K562 (cell line): ENCODE data around the gene ZDHHC24. TPM values are rescaled to one million over a fixed set of nuclear protein-coding genes. Genes with fewer than 3 reads are reported as not detected.

ENCODE experiments used
- BRD4 ChIP-seq: fragments of 200-600 bp; sonication (generic); IDR thresholded peaks from 2 replicates; pipeline ENCODE4 v1.6.1; 2017; ENCODE audit warnings: inconsistent platforms
- CHD7 ChIP-seq: fragments of 200-600 bp; sonication (generic); IDR thresholded peaks from one replicate; pipeline ENCODE4 v1.6.1; 2012; ENCODE audit warnings: mild to moderate bottlenecking, low read depth, low read length, inconsistent platforms
- HES1 ChIP-seq: fragments of 450-650 bp; IDR thresholded peaks from 2 replicates; pipeline ENCODE4 v1.6.1; 2016; ENCODE audit warnings: low read depth, mild to moderate bottlenecking, moderate library complexity
- SP2 ChIP-seq: IDR thresholded peaks from 2 replicates; pipeline ENCODE4 v1.6.1; 2011; ENCODE audit warnings: mild to moderate bottlenecking, low read depth, low read length, moderate library complexity; ENCODE audit not compliant: poor library complexity, severe bottlenecking; ENCODE audit errors: extremely low read depth
- ZNF133 ChIP-seq: fragments of 250-450 bp; sonication (Bioruptor Pico); IDR thresholded peaks from 2 replicates; pipeline ENCODE4 v1.4.0; 2020; ENCODE audit warnings: mild to moderate bottlenecking
- polyA plus RNA-seq, 8 experiments: library from polyadenylated mRNA; depleted of rRNA in 4 of 8; stranded (reverse) in 5 of 8; unstranded in 3 of 8; fragments of >200 nt; fragmentation: Nextera tagmentation in 2 of 8; fragmentation: Illumina TruSeq in 1 of 8; extraction: Ambion mirVana in 2 of 8; extraction: Trizol in 1 of 8; gene quantifications; 2 replicates each; pipeline versions ENCODE4 v1.2.1 to v1.2.3, GENCODE V29; 2011 to 2014; ENCODE audit warnings: inconsistent platforms in 1 of 8, missing spikeins in 1 of 8
- total RNA-seq, 7 experiments: library from RNA; depleted of rRNA in 6 of 7; stranded (reverse); fragments of >200 nt in 6 of 7; fragmentation: Illumina TruSeq in 2 of 7; extraction: Trizol in 2 of 7; gene quantifications; 2 replicates each; pipeline versions ENCODE4 v1.2.1 to v1.2.3, GENCODE V29; 2011 to 2021; ENCODE audit warnings: low replicate concordance in 1 of 7
- TF ChIP-seq, protein P1 (sequence below): fragments of 200-800 bp; sonication (Bioruptor generic); IDR thresholded peaks from 2 replicates; pipeline ENCODE4 v1.6.1; 2017; ENCODE audit warnings: missing genetic modification characterization, missing compliant biosample characterization
- TF ChIP-seq, protein P2 (sequence below): sonication (generic); formaldehyde crosslinking; IDR thresholded peaks from 2 replicates; pipeline ENCODE4 v1.8.1; 2023; ENCODE audit warnings: mild to moderate bottlenecking, missing genetic modification reagents

The ZDHHC24 gene
- total and polyA plus RNA-seq, 9 of the 15 experiments (the other 6 are each of a cell fraction or from before 2014, with no cell fraction given): 0.45 to 11.2 (median 2.7) TPM

DNA sequence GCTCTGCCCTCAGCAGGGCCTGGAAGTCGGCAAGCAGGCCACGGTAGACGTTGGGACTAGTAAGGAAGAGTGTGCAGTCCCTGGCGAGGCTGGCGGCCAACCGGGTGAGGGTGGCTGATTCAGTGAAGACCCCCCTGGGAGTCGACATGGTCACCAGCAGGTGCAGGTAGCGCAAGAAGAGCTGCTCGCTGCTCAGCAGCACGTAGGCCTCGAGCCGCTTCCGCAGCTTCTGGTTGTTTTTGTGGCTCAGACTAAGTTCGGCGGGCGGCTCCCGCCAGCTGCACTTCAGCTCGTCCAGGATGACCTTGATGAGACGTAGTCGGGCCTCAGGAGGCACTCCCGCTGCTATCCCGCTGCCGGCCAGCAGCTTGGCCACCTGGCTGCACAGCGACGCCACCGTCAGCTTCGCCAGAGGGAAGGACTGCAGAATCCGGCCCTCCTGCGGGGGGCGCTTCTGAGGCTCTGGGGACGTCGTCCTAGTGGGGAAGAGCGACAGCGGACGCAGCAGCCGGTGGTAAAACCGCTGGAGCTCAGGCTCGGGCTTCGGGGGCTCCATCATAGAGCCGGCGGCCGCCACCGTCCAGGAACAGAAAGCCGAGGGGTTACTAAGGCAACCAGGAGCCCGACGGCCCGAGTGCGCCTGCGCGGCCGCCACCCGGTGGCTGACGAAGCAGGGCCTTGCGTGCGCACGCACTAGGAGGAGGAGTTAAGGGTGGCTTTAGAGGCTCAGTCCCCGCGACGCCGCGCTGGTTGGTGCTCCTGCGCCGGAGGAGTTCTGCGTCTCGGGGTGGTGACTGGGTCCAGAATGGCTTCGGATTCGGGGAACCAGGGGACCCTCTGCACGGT lies 46.8 kb upstream of the ZDHHC24 start, which contains the start of the genes CCDC87 and CCS (continued):
- TF ChIP-seq CHD7 (no peak), ZNF133 (CRISPR knock-in tag) (no peak), HES1 (no peak), SP2 (no peak), BRD4 (no peak)
- TF ChIP-seq, protein P1, sequence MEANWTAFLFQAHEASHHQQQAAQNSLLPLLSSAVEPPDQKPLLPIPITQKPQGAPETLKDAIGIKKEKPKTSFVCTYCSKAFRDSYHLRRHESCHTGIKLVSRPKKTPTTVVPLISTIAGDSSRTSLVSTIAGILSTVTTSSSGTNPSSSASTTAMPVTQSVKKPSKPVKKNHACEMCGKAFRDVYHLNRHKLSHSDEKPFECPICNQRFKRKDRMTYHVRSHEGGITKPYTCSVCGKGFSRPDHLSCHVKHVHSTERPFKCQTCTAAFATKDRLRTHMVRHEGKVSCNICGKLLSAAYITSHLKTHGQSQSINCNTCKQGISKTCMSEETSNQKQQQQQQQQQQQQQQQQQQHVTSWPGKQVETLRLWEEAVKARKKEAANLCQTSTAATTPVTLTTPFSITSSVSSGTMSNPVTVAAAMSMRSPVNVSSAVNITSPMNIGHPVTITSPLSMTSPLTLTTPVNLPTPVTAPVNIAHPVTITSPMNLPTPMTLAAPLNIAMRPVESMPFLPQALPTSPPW: no peak
- TF ChIP-seq, protein P2, sequence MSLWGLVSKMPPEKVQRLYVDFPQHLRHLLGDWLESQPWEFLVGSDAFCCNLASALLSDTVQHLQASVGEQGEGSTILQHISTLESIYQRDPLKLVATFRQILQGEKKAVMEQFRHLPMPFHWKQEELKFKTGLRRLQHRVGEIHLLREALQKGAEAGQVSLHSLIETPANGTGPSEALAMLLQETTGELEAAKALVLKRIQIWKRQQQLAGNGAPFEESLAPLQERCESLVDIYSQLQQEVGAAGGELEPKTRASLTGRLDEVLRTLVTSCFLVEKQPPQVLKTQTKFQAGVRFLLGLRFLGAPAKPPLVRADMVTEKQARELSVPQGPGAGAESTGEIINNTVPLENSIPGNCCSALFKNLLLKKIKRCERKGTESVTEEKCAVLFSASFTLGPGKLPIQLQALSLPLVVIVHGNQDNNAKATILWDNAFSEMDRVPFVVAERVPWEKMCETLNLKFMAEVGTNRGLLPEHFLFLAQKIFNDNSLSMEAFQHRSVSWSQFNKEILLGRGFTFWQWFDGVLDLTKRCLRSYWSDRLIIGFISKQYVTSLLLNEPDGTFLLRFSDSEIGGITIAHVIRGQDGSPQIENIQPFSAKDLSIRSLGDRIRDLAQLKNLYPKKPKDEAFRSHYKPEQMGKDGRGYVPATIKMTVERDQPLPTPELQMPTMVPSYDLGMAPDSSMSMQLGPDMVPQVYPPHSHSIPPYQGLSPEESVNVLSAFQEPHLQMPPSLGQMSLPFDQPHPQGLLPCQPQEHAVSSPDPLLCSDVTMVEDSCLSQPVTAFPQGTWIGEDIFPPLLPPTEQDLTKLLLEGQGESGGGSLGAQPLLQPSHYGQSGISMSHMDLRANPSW (CRISPR knock-in tag): no peak; the same call in 1 of the 2 replicates
